GM13977 (cell line): Measurements from ENCODE around the gene SLC25A38.
"Not testable (repeated sequence)": the region's sequence is repeated elsewhere in the genome, so short reads cannot be mapped to it uniquely, and the experiment has no call there.

Experiments used
- DNase-seq: peaks from one replicate; pipeline ENCODE4 v3.0.0; 2012; ENCODE audit warnings: low spot score
- in situ Hi-C: fragments of 300-500 bp; cut with MboI; formaldehyde crosslinking; loops from one replicate; pipeline ENCODE4 v1.12.0; 2022; ENCODE audit warnings: low sequenced_read_pairs, low pct_unique_long_range_greater_than_20kb, mixed read lengths, inconsistent platforms; ENCODE audit not compliant: unreplicated experiment
- TF ChIP-seq, protein P1 (sequence below): IDR thresholded peaks from 2 replicates; pipeline ENCODE4 v1.5.1; 2012; ENCODE audit warnings: mild to moderate bottlenecking, control low read depth; ENCODE audit not compliant: insufficient read depth; ENCODE audit errors: extremely low read depth, missing control alignments

SLC25A38 gene

DNA sequence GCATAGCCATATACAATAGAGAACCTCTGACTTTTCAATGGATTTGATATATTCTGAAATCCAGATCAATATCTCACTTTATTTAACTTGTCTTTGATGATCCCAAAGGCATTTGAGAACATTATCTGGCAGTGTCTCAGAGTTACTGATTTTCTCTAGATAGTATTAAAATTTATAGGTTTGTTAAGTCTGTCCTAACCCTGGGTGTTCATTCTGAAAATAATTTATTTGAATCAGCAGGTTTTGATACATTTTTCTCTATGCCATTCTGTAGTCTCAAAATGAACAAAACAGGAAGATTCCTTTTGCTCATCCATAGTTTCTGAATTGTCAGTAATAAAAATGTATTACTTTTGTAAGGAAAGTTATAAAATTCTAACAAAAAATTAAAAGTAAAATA is 39.4 kb upstream of the SLC25A38 start:
- DNase-seq, result no peak
- in situ Hi-C loops, result no loop called here
- TF ChIP-seq, protein P1, sequence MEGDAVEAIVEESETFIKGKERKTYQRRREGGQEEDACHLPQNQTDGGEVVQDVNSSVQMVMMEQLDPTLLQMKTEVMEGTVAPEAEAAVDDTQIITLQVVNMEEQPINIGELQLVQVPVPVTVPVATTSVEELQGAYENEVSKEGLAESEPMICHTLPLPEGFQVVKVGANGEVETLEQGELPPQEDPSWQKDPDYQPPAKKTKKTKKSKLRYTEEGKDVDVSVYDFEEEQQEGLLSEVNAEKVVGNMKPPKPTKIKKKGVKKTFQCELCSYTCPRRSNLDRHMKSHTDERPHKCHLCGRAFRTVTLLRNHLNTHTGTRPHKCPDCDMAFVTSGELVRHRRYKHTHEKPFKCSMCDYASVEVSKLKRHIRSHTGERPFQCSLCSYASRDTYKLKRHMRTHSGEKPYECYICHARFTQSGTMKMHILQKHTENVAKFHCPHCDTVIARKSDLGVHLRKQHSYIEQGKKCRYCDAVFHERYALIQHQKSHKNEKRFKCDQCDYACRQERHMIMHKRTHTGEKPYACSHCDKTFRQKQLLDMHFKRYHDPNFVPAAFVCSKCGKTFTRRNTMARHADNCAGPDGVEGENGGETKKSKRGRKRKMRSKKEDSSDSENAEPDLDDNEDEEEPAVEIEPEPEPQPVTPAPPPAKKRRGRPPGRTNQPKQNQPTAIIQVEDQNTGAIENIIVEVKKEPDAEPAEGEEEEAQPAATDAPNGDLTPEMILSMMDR, result no peak

DNA sequence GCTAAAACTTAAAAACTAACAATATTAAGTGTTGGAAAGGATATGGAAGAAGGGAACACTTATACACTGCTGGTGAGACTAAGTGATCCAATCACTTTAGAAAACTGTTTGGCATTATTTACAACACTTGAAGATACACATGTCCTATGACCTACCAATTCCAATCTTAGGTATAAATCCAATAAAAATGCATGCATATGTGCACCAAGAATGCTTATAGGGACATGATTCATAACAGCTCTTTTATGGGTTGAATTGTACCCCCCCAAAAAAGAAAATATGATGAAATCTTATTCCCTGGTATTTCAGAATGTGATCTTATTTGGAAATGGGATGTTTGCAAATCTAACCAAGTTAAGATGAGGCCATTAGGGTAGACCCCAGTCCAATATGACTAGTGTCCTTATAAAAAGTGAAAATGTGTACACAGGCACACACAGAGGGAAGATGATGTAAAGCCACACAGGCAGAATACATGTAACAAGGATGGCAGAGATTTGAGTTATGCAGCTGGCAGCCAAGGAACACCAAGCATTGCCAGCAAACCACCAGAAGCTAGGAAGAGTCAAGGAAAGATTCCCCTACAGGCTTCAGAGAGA is 38.3 kb upstream of the SLC25A38 start:
- DNase-seq, result no peak
- TF ChIP-seq, protein P1, result no peak
- in situ Hi-C loops, result no loop called here

DNA sequence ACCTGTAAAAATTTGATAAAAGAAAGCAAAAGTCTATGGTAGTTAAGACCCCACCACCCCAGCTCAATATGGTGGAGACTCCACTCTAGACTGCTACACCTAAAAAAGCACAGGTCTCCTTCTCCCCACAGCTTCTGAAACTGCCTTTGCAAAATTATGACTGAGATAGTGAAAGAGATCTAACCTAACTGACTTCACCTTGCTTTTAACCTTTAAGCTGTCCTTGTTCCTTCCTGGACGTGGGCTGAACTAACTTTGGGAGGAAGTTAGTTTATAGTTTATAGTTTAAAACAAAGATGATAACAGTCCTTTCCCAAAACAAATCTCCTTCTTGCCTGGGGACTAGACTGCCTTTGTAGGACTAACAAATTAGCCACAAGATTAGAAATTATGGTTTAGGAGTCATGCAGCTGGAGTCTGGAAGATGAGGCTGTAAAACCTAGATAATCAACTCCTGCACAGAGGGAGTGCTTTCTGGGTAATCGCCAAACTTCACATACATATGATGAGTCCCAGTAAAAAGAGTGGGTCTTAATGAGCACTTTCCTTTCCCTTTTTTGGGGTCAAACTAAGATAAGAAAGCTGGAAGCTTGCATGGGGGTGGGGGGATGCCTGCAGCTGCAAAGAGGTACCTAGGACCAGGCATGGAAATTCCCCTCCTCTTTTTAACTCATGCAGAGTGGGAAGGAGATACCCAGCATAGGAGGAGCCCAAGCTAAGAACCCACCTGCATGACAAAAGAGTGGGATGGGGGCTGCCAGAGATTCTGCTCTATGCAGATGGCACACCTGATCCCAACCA is 36.2 kb upstream of the SLC25A38 start:
- TF ChIP-seq, protein P1, result no peak
- DNase-seq, result no peak
- in situ Hi-C loops, result no loop called here

DNA sequence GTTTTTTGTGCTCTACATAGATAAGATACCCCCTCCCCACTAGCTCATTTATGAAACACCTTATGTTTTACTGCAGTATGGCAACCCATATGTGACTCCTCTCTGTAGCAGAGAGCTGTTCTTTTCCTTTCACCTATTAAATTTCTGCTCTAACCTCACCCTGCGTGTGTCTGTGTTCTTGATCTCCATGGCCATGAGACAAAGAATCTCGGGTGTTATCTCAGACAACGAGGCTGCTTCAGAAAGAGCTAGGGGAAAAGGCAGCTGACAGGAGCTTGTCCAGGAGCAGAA is 35.6 kb upstream of the SLC25A38 start:
- no peak for DNase-seq
- in situ Hi-C loops, result no loop called here
- TF ChIP-seq, protein P1, result no peak

DNA sequence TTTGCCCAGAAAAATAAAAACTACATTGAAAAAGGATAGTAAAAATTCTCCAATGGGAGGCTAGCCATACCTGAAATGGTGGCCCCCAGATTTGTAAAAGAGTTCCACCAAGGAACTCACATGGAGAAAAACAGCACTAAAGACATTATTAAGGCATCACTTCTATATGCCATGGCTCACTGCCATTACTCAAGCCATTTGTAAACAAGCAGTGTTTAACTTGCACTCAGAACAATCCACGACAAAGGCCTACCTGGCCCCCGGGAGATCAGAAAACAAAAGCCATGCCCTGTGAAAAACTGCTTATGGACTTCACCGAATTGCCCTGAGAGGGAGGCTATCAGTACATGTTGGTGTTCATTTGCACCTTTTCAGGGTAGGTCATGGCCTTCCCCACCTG is 34.1 kb upstream of the SLC25A38 start:
- in situ Hi-C loops, result no loop called here
- TF ChIP-seq, protein P1, result no peak
- no peak for DNase-seq

DNA sequence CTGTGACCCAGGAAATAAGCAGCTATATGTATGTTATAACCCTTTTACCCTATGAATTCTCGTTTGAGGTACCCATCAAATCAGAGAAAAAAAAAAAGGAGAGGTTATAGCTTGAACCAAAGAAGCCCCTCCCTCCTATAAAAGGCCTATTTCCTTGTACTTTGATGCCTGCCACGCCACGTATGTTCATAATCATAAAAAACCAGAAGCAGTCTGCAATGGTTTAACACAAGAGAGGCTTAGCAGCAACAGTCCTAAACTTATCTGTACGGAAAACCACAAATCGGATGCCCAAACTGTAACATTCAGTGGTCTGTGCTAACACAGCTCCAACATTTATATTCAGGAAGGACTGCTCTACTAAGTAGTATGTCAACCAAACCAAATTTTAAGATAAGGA is 32.5 kb upstream of the SLC25A38 start:
- TF ChIP-seq, protein P1, result no peak
- in situ Hi-C loops, result no loop called here
- no peak for DNase-seq

DNA sequence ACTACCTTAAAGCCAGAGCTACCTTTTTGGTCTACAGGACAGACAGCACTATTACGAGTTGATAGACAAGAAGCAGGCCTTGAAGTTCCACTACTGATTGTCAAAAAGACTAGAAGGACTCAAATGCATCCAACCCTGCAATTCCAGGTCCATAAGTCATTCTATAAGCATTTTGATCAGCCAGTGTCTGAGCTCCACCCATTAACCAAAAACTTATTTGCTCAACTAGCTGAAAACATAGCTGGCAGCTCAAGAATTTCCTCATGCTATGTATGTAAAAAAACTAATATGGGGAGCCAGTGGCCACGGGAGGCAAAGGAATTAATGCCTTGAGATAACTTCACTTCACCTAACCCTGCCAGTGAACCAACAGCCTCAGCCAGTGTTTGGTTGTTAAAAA is 32.0 kb upstream of the SLC25A38 start:
- in situ Hi-C loops, DNase-seq: not testable (repeated sequence)

DNA sequence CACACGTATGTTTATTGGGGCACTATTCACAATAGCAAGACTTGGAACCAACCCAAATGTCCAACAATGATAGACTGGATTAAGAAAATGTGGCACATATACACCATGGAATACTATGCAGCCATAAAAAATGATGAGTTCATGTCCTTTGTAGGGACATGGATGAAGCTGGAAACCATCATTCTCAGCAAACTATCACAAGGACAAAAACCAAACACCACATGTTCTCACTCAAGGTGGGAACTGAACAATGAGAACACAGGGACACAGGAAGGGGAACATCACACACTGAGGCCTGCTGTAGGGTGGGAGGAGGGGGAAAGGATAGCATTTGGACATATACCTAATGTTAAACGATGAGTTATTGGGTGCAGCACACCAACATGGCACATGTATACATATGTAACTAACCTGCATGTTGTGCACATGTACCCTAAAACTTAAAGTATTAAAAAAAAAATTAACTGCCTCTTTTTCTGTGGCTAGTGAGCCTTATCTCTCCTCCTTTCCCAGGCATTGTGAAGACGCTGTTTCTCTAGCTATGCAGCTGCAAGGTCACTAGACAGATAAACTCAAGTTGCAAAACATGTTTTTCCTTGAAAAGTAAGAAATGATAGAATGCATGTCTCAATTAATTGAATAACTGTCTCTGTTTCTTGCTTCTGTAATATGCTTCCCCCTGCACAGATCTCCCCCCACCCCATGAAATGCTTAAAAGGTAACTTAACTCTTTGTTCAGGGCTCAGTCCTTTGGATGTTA is 29.8 kb upstream of the SLC25A38 start:
- DNase-seq, in situ Hi-C loops: not testable (repeated sequence)
